Measurements from ENCODE around the gene PHC2.

Gene PHC2

DNA sequence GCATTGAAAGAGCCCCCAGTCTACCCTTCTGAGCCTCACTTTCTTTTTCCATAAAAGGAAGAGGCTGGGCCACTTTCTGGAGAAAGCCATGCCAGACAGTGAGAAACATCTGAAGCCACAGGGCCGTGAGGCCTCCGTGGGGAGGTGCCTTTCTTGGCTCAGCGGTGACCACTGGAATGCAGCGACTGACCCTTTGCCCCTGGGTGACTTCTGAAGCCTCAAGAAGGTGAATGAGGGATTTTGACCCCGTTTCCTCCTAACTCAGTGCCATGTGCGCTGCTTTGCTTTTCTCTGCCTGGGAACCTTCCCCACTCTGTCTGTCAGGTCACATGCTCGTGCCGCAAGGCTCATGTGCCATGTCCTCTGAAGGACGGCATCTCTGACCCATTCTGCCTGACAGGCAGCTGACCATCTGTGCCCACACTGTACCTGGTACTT lies 65.3 kb downstream of the PHC2 start:
- no peak overlapping the region for H3K4me2 ChIP-seq (ENCODE audit: low read length)
- 0 out of 2 replicates have a peak, but pooled peaks cover 4% of the 10 kb centered on the region for H3K27me3 ChIP-seq (ENCODE audit: insufficient read depth, low read length)
- no peaks in the 10 kb centered on the region for H3F3A ChIP-seq (ENCODE audit: insufficient read depth, low read length)
- H3K4me3 ChIP-seq (ENCODE audit: low read depth, low read length, poor library complexity, severe bottlenecking) = no peak overlapping the region
- no peaks in the 10 kb centered on the region for H3K4me1 ChIP-seq (ENCODE audit: insufficient read depth, low read length, severe bottlenecking)
- H2AFZ ChIP-seq (ENCODE audit: low read length) = no peak overlapping the region
- TF ChIP-seq EZH2 (IDR thresholded peaks at IDR 0.05; ENCODE audit: borderline replicate concordance, low read length) (no peak), CTCF (IDR thresholded peaks at IDR 0.05; ENCODE audit: low read length) (no peak)
- no peaks in the 10 kb centered on the region for H3K9me2 ChIP-seq (ENCODE audit: low read depth, low read length)
- H3K79me2 ChIP-seq (ENCODE audit: insufficient read depth, low read length) = no peaks in the 10 kb centered on the region
- no peak overlapping the region for H3K9ac ChIP-seq (ENCODE audit: low read length)
- H3K9me3 ChIP-seq (ENCODE audit: low read length) = no peaks in the 10 kb centered on the region
- H3K27ac ChIP-seq (ENCODE audit: low read depth, low read length, poor library complexity, severe bottlenecking) = no peak overlapping the region
- H4K20me1 ChIP-seq (ENCODE audit: insufficient read depth, low read length) = no peaks in the 10 kb centered on the region
- H3K36me3 ChIP-seq (ENCODE audit: insufficient read depth, low read length) = no peaks in the 10 kb centered on the region

DNA sequence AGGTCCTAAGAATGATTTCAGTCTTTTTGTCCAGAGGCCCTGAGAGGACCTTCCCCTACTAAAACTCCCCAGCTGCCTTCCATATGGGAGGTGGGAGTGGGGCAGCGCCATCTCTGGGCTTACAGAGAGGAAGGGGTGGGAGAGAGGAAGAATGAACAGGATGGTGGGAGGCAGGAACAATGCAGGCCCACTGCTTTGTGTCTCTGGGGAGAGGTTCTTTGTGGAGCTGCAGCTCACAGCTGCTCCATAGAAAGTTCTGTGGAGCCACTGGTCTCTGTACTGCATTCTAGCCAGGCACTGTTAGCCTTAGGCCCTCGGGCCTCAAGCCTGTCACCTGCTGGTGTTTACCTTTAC lies 66.4 kb downstream of the PHC2 start:
- Histone ChIP-seq H3F3A (ENCODE audit: insufficient read depth, low read length) (no peaks in the 10 kb centered on the region), H3K27me3 (ENCODE audit: insufficient read depth, low read length) (0 out of 2 replicates have a peak, but pooled peaks cover 4% of the 10 kb centered on the region), H2AFZ (ENCODE audit: low read length) (no peak overlapping the region), H3K27ac (ENCODE audit: low read depth, low read length, poor library complexity, severe bottlenecking) (no peak overlapping the region), H3K9ac (ENCODE audit: low read length) (no peak overlapping the region), H4K20me1 (ENCODE audit: insufficient read depth, low read length) (no peaks in the 10 kb centered on the region), H3K4me3 (ENCODE audit: low read depth, low read length, poor library complexity, severe bottlenecking) (no peak overlapping the region), H3K4me2 (ENCODE audit: low read length) (no peak overlapping the region), H3K36me3 (ENCODE audit: insufficient read depth, low read length) (no peaks in the 10 kb centered on the region), H3K9me2 (ENCODE audit: low read depth, low read length) (no peaks in the 10 kb centered on the region), H3K9me3 (ENCODE audit: low read length) (no peaks in the 10 kb centered on the region), H3K4me1 (ENCODE audit: insufficient read depth, low read length, severe bottlenecking) (no peaks in the 10 kb centered on the region), H3K79me2 (ENCODE audit: insufficient read depth, low read length) (no peaks in the 10 kb centered on the region)
- TF ChIP-seq EZH2 (IDR thresholded peaks at IDR 0.05; ENCODE audit: borderline replicate concordance, low read length) = no peak
- TF ChIP-seq CTCF (IDR thresholded peaks at IDR 0.05; ENCODE audit: low read length) = no peak

- Histone ChIP-seq H3K9ac (ENCODE audit: low read length) (no peak overlapping the region), H3K36me3 (ENCODE audit: insufficient read depth, low read length) (no peaks in the 10 kb centered on the region), H2AFZ (ENCODE audit: low read length) (no peak overlapping the region), H3K4me2 (ENCODE audit: low read length) (no peak overlapping the region), H3F3A (ENCODE audit: insufficient read depth, low read length) (no peaks in the 10 kb centered on the region), H3K27me3 (ENCODE audit: insufficient read depth, low read length) (no peaks in the 10 kb centered on the region; the same call in 1 of the 2 replicates), H3K9me2 (ENCODE audit: low read depth, low read length) (no peaks in the 10 kb centered on the region), H3K79me2 (ENCODE audit: insufficient read depth, low read length) (no peaks in the 10 kb centered on the region), H4K20me1 (ENCODE audit: insufficient read depth, low read length) (no peaks in the 10 kb centered on the region), H3K4me3 (ENCODE audit: low read depth, low read length, poor library complexity, severe bottlenecking) (no peak overlapping the region), H3K9me3 (ENCODE audit: low read length) (no peaks in the 10 kb centered on the region), H3K27ac (ENCODE audit: low read depth, low read length, poor library complexity, severe bottlenecking) (no peak overlapping the region), H3K4me1 (ENCODE audit: insufficient read depth, low read length, severe bottlenecking) (no peaks in the 10 kb centered on the region)
- TF ChIP-seq CTCF (IDR thresholded peaks at IDR 0.05; ENCODE audit: low read length) (no peak), EZH2 (IDR thresholded peaks at IDR 0.05; ENCODE audit: borderline replicate concordance, low read length) (no peak)
Observed at GRCh38 chr1:33363470-33363861, 67.4 kb downstream of the PHC2 start.
